Upper lobe of left lung (tissue), 4 donors: ENCODE data around the gene ATP6V1F.

Source experiments
- EP300 ChIP-seq, 4 donors: sonication (generic); formaldehyde crosslinking; IDR thresholded peaks; one replicate each; pipeline ENCODE4 v1.5.1; 2017; ENCODE audit warnings: antibody characterized with exemption in 4 of 4, control low read depth in 2 of 4
- POLR2A ChIP-seq, 4 donors: fragments of 450-650 bp; IDR thresholded peaks; one replicate each; pipeline ENCODE4 v1.5.1; 2016 to 2017; ENCODE audit warnings: antibody characterized with exemption in 4 of 4, mild to moderate bottlenecking in 2 of 4
- POLR2AphosphoS5 ChIP-seq, 2 donors: sonication (generic); formaldehyde crosslinking; IDR thresholded peaks; one replicate each; pipeline ENCODE4 v1.5.1; 2017; ENCODE audit warnings: antibody characterized with exemption in 2 of 2
- TF ChIP-seq, protein P1 (sequence below), 6 experiments: fragments of 450-650 bp in 4 of 6; fragments of 200-600 bp in 2 of 6; sonication (generic) in 2 of 6; IDR thresholded peaks; one replicate each; pipeline ENCODE4 v1.5.1; 2016 to 2019; ENCODE audit warnings: antibody characterized with exemption in 6 of 6

DNA sequence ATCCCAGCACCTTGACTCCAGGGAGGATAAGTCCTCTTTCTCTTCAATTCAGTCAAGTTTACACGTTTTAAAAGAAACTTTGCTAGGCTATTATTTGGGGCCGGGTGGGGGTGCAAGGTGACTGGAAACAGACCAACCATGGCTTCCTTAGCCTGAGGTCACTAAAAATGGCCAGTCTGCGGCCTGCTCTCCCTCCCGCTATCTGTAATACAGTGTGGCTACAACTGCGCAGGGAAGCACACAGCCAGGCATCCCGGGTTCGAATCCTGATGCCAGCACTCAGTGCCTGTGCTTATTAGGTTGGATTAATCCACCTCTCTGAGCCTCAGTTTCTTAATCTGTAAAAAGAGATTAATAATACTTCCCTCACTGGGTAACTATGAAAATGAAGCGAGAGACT is 19.5 kb downstream of the ATP6V1F start:
- TF ChIP-seq, protein P1, sequence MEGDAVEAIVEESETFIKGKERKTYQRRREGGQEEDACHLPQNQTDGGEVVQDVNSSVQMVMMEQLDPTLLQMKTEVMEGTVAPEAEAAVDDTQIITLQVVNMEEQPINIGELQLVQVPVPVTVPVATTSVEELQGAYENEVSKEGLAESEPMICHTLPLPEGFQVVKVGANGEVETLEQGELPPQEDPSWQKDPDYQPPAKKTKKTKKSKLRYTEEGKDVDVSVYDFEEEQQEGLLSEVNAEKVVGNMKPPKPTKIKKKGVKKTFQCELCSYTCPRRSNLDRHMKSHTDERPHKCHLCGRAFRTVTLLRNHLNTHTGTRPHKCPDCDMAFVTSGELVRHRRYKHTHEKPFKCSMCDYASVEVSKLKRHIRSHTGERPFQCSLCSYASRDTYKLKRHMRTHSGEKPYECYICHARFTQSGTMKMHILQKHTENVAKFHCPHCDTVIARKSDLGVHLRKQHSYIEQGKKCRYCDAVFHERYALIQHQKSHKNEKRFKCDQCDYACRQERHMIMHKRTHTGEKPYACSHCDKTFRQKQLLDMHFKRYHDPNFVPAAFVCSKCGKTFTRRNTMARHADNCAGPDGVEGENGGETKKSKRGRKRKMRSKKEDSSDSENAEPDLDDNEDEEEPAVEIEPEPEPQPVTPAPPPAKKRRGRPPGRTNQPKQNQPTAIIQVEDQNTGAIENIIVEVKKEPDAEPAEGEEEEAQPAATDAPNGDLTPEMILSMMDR (IDR thresholded peaks at IDR 0.05) = no peak
- no peak for TF ChIP-seq POLR2A (IDR thresholded peaks at IDR 0.05)
- no peak for TF ChIP-seq POLR2AphosphoS5 (IDR thresholded peaks at IDR 0.05)
- no peak for TF ChIP-seq EP300 (IDR thresholded peaks at IDR 0.05)
